Caco-2 (cell line): ENCODE measurements around the gene RGS8. TPM values are rescaled to one million over a fixed set of nuclear protein-coding genes. Genes with fewer than 3 reads are reported as not detected.

Experiments used
- BruUV-seq: library from RNA; stranded (reverse); fragments of 400-500 nt; replicated peaks from 2 replicates; lab custom pipeline; 2021; lab: Mats Ljungman, UMichigan
- CTCF ChIA-PET: fragments of 300-600 bp; sonication (Branson Sonifier 250); formaldehyde crosslinking; loops from one replicate; lab custom pipeline; 2022; ENCODE audit warnings: antibody characterized with exemption; lab: Charles Lee
- POLR2A ChIA-PET: fragments of 300-600 bp; sonication (Branson Sonifier 250); formaldehyde crosslinking; loops from one replicate; lab custom pipeline; 2022; ENCODE audit warnings: antibody characterized with exemption; lab: Charles Lee
- DNase-seq, 2 experiments: peaks; one replicate each; pipeline versions ENCODE4 v3.0.0 to v3.0.0-alpha.2; 2020 to 2022
- H3K27me3 ChIP-seq: replicated peaks from 2 replicates; pipeline ENCODE4 v1.6.0; 2011; ENCODE audit warnings: low read length; ENCODE audit not compliant: control insufficient read depth, insufficient read depth
- H3K36me3 ChIP-seq: 2 replicates; pipeline ENCODE4 v1.5.1; 2011; ENCODE audit warnings: low read length; ENCODE audit not compliant: control insufficient read depth, insufficient read depth
- H3K4me1 ChIP-seq: fragments of 250-450 bp; sonication (Bioruptor Pico); 2 replicates; pipeline ENCODE4 v1.5.1; 2020; ENCODE audit warnings: mild to moderate bottlenecking
- H3K4me3 ChIP-seq: 2 replicates; pipeline ENCODE4 v1.5.1; 2011; ENCODE audit warnings: low read depth, mild to moderate bottlenecking, control low read depth, low read length
- H3K9me3 ChIP-seq: fragments of 250-450 bp; sonication (Bioruptor Pico); 2 replicates; pipeline ENCODE4 v1.5.1; 2020; ENCODE audit warnings: mild to moderate bottlenecking, moderate library complexity
- H3K27ac Mint-ChIP-seq: one replicate; pipeline ENCODE4 v1.8.0; 2022; ENCODE audit warnings: mixed read lengths; ENCODE audit not compliant: unreplicated experiment
- H3K27me3 Mint-ChIP-seq: one replicate; pipeline ENCODE4 v1.8.0; 2022; ENCODE audit warnings: mixed read lengths; ENCODE audit not compliant: insufficient read depth, unreplicated experiment
- H3K36me3 Mint-ChIP-seq: one replicate; pipeline ENCODE4 v1.8.0; 2022; ENCODE audit warnings: mild to moderate bottlenecking, mixed read lengths; ENCODE audit not compliant: insufficient read depth, unreplicated experiment
- H3K4me1 Mint-ChIP-seq: one replicate; pipeline ENCODE4 v1.8.0; 2022; ENCODE audit warnings: low read depth, mixed read lengths; ENCODE audit not compliant: unreplicated experiment
- H3K4me3 Mint-ChIP-seq: one replicate; pipeline ENCODE4 v1.8.0; 2022; ENCODE audit warnings: mild to moderate bottlenecking, moderate library complexity, mixed read lengths; ENCODE audit not compliant: unreplicated experiment
- H3K9me3 Mint-ChIP-seq: one replicate; pipeline ENCODE4 v1.8.0; 2022; ENCODE audit warnings: mixed read lengths; ENCODE audit not compliant: unreplicated experiment
- intact Hi-C: fragments of 100-400 bp; cut with micrococcal nuclease; formaldehyde crosslinking; loops from one replicate; pipeline ENCODE4 v1.10.0; 2022; ENCODE audit not compliant: unreplicated experiment
- total RNA-seq: library from RNA; stranded (reverse); gene quantifications from 2 replicates; pipeline ENCODE4 v1.2.3, GENCODE V29; 2022
- TF ChIP-seq, protein P1 (sequence below), 2 experiments: fragments of 200-600 bp in 1 of 2; IDR thresholded peaks; 1 replicate in 1 of 2; 2 replicates in 1 of 2; pipeline versions ENCODE4 v1.5.1 to v1.8.0; 2011 to 2022; ENCODE audit warnings: antibody characterized with exemption in 1 of 2, control low read depth in 1 of 2, inconsistent platforms in 1 of 2, low read depth in 1 of 2, low read length in 1 of 2, mild to moderate bottlenecking in 1 of 2, moderate library complexity in 1 of 2; ENCODE audit not compliant: insufficient read depth in 1 of 2, severe bottlenecking in 1 of 2, unreplicated experiment in 1 of 2

RGS8 gene
- total RNA-seq, 1 experiment from 2014 or later: not detected

DNA sequence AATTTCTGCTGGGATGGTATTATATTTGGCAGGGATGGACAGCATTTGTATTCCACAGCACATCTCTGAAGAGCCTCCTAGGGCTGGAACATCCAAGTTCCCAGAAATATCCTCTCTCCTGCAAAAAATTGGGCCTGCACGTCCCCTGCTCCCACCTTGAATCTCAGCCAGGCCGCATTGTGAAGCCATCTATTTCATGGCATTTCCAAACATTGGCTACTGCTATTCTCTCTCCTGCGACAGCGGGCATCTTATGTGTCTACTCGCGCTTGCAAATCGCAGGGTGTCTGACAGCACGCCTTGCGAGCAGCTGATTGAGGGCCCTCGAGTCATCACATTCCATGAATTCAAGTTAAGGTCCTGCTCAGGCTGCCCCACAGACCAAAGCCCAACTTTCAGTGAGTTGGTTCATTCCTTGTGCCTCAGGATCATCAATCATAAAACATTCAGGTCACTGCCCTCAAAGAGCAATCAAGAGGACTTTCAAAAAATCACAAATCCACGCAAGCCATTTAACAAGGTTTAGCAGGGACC lies 15.8 kb downstream of the RGS8 start:
- H3K27me3 Mint-ChIP-seq: no peaks in the 10 kb centered on the region
- H3K4me1 Mint-ChIP-seq: no peaks in the 10 kb centered on the region
- H3K9me3 ChIP-seq: no peaks in the 10 kb centered on the region

DNA sequence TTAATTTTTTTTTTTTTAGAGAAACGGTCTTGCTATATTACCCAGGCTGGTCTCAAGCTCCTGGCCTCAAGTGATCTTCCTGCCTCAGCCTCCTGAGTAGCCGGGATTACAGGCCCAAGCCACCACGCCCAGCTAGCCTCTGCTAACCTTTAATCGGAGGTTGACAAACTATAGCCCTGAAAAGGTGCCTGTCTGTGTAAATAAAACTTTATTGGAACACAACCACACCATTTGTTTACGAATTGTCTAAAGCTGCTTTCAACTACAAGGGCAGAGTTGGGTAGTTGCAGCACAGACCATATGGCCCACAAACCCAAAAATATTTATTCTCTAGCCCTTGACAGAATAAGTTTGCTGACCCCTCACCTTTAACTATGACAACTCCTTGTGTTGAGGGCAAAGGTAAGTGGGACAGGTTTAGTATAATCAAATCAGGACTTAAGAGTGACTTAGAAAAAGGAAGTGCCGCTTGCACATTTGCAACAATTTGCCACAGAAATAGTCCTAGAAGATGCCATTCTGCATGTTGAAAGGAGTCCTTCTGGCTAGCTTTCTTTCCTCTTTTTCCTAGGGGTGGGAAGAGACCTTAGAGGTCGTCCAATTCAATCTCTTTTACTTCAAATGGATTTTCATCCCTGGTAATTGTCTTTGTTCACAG lies 16.4 kb downstream of the RGS8 start:
- H3K36me3 ChIP-seq: no peaks in the 10 kb centered on the region
- no TSS peak for BruUV-seq
- Mint-ChIP-seq H3K9me3 (no peaks in the 10 kb centered on the region), H3K4me1 (no peaks in the 10 kb centered on the region), H3K36me3 (no peaks in the 10 kb centered on the region), H3K27ac (no peak overlapping the region), H3K27me3 (no peaks in the 10 kb centered on the region), H3K4me3 (no peak overlapping the region)
- intact Hi-C loops: no loop called here
- no peaks in the 10 kb centered on the region for H3K27me3 ChIP-seq
- no peaks in the 10 kb centered on the region for H3K9me3 ChIP-seq
- POLR2A ChIA-PET: no interaction called here
- TF ChIP-seq, protein P1, sequence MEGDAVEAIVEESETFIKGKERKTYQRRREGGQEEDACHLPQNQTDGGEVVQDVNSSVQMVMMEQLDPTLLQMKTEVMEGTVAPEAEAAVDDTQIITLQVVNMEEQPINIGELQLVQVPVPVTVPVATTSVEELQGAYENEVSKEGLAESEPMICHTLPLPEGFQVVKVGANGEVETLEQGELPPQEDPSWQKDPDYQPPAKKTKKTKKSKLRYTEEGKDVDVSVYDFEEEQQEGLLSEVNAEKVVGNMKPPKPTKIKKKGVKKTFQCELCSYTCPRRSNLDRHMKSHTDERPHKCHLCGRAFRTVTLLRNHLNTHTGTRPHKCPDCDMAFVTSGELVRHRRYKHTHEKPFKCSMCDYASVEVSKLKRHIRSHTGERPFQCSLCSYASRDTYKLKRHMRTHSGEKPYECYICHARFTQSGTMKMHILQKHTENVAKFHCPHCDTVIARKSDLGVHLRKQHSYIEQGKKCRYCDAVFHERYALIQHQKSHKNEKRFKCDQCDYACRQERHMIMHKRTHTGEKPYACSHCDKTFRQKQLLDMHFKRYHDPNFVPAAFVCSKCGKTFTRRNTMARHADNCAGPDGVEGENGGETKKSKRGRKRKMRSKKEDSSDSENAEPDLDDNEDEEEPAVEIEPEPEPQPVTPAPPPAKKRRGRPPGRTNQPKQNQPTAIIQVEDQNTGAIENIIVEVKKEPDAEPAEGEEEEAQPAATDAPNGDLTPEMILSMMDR (IDR thresholded peaks at IDR 0.05; ENCODE audit: insufficient read depth in 1 of 2, low read depth in 1 of 2, low read length in 1 of 2, severe bottlenecking in 1 of 2, unreplicated experiment in 1 of 2): no peak
- H3K4me3 ChIP-seq: no peak overlapping the region
- CTCF ChIA-PET: no interaction called here
- H3K4me1 ChIP-seq: no peaks in the 10 kb centered on the region
- no peak for DNase-seq

More for the DNA sequence above, 15.8 kb downstream of the RGS8 start:
- Mint-ChIP-seq H3K27ac (no peak overlapping the region), H3K36me3 (no peaks in the 10 kb centered on the region), H3K9me3 (no peaks in the 10 kb centered on the region), H3K4me3 (no peak overlapping the region)
- Histone ChIP-seq H3K4me1 (no peaks in the 10 kb centered on the region), H3K4me3 (no peak overlapping the region), H3K36me3 (no peaks in the 10 kb centered on the region), H3K27me3 (no peaks in the 10 kb centered on the region)
- ChIA-PET CTCF (no interaction called here), POLR2A (no interaction called here)
- intact Hi-C loops: no loop called here
- DNase-seq: no peak
- TF ChIP-seq, protein P1 (IDR thresholded peaks at IDR 0.05; ENCODE audit: insufficient read depth in 1 of 2, low read depth in 1 of 2, low read length in 1 of 2, severe bottlenecking in 1 of 2, unreplicated experiment in 1 of 2): no peak
- BruUV-seq: no TSS peak

DNA sequence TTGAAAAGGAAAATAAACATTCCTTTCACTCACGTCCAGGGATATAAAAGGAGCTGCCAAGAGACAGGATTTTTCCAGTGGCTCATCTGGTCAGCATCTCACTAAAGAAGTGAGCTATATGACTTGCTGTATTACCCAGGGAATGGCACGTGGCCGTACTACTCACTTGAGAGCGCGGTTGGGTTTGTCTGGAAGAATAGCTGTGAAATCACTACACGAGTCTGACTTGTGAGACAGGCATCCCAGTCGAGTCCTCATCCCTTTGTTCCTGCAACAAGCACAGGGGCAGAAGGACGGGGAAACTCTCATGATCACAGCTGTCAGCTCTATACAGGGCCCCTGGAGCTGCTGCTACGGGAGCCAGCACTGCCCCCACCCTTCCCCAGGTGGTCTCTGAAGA lies 17.7 kb downstream of the RGS8 start:
- H3K9me3 Mint-ChIP-seq: no peaks in the 10 kb centered on the region
- Histone ChIP-seq H3K4me3 (no peak overlapping the region), H3K4me1 (no peaks in the 10 kb centered on the region), H3K36me3 (no peaks in the 10 kb centered on the region), H3K27me3 (no peaks in the 10 kb centered on the region), H3K9me3 (no peaks in the 10 kb centered on the region)
- BruUV-seq: no TSS peak
- no peaks in the 10 kb centered on the region for H3K36me3 Mint-ChIP-seq
- DNase-seq: no peak
- no peak overlapping the region for H3K27ac Mint-ChIP-seq
- ChIA-PET CTCF (interaction anchor here (0.6 to 1.3 kb wide), 2 partner anchors 116 to 358 kb away, joined by 4 to 5 read pairs; no protein-coding TSS in a partner anchor), POLR2A (no interaction called here)
- H3K27me3 Mint-ChIP-seq: no peaks in the 10 kb centered on the region
- TF ChIP-seq, protein P1 (IDR thresholded peaks at IDR 0.05; ENCODE audit: insufficient read depth in 1 of 2, low read depth in 1 of 2, low read length in 1 of 2, severe bottlenecking in 1 of 2, unreplicated experiment in 1 of 2): no peak
- intact Hi-C loops: no loop called here
- no peak overlapping the region for H3K4me3 Mint-ChIP-seq
- H3K4me1 Mint-ChIP-seq: no peaks in the 10 kb centered on the region
